RWPE1 (cell line): ENCODE measurements around the gene BCAR3.
A peak's percentile ranks its signal among the peaks of the same experiment; 100 is the strongest.

Source experiments
- CTCF ChIA-PET: fragments of 350-600 bp; sonication (Branson Sonifier 250); formaldehyde crosslinking; extraction: SDS; loops from one replicate; lab custom pipeline; 2021; lab: Yijun Ruan, JAX
- POLR2A ChIA-PET: fragments of 400-600 bp; formaldehyde crosslinking; extraction: SDS; loops from one replicate; lab custom pipeline; 2020; ENCODE audit warnings: antibody characterized with exemption; ENCODE audit not compliant: low non-redundant PET; lab: Yijun Ruan, JAX
- DNase-seq: peaks from one replicate; pipeline ENCODE4 v3.0.0; 2012; ENCODE audit warnings: low spot score
- H3K27ac ChIP-seq: fragments of 450-650 bp; 2 replicates; pipeline ENCODE4 v1.5.1; 2017
- TF ChIP-seq, protein P1 (sequence below): fragments of 450-650 bp; conservative IDR thresholded peaks from 2 replicates; pipeline ENCODE4 v1.5.1; 2017; ENCODE audit warnings: low read depth, mild to moderate bottlenecking

The BCAR3 gene

DNA sequence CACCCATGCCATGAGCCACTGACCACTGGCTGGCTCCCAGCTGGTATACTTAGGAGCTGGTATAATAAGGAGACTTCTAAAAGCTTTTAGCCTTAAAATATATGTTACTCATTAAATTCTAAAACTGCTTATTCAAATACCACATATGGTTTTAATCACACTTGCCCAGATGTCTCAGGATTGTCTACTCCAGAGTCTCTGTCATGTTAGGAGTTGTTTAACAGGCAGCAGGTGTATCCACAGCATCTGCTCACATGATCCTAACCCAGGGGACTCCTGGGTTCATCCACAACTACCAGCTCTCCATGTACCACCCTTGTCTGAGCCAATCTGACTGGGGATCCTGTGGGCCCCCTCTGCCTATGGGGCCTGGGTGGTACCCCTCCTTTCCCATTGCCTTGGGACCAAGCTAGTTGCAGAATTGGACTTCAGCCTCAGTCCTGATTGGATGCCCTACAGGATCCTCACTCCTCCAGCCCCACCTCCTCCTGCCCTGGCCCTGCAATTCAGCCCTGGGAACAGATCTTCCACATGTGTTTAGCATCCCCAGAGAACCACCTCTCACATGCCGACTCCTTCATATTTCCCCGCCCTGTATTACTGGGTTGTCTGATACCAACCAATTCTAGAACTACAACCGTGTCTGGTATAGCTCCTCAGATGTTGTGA, 61.3 kb downstream of the BCAR3 start:
- H3K27ac ChIP-seq: peak overlapping the region; percentile 71
- TF ChIP-seq, protein P1, sequence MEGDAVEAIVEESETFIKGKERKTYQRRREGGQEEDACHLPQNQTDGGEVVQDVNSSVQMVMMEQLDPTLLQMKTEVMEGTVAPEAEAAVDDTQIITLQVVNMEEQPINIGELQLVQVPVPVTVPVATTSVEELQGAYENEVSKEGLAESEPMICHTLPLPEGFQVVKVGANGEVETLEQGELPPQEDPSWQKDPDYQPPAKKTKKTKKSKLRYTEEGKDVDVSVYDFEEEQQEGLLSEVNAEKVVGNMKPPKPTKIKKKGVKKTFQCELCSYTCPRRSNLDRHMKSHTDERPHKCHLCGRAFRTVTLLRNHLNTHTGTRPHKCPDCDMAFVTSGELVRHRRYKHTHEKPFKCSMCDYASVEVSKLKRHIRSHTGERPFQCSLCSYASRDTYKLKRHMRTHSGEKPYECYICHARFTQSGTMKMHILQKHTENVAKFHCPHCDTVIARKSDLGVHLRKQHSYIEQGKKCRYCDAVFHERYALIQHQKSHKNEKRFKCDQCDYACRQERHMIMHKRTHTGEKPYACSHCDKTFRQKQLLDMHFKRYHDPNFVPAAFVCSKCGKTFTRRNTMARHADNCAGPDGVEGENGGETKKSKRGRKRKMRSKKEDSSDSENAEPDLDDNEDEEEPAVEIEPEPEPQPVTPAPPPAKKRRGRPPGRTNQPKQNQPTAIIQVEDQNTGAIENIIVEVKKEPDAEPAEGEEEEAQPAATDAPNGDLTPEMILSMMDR: no peak
- ChIA-PET POLR2A (no interaction called here), CTCF (interaction anchor here (2.1 kb wide), 1 partner anchor 194 kb away, joined by 6 read pairs; no protein-coding TSS in a partner anchor)
- no peak for DNase-seq

GRCh38 chr1:93619507-93620171, 62.0 kb downstream of the BCAR3 start:
- ChIA-PET CTCF (interaction anchor here (2.1 kb wide), 1 partner anchor 194 kb away, joined by 6 read pairs; no protein-coding TSS in a partner anchor), POLR2A (interaction anchor here (0.6 kb wide), 1 partner anchor 259 kb away, joined by 5 read pairs; no protein-coding TSS in a partner anchor)
- DNase-seq: no peak
- TF ChIP-seq, protein P1: no peak
- H3K27ac ChIP-seq: peak overlapping the region; percentile 71

GRCh38 chr1:93617670-93618499, 63.8 kb downstream of the BCAR3 start:
- CTCF ChIA-PET: interaction anchor here (0.9 to 1.5 kb wide), 3 partner anchors 12 to 196 kb away, joined by 3 to 4 read pairs (median 3); partner anchors contain the start of gene BCAR3
- TF ChIP-seq, protein P1: no peak
- DNase-seq: no peak
- peak overlapping the region; percentile 99 for H3K27ac ChIP-seq
- POLR2A ChIA-PET: no interaction called here

DNA sequence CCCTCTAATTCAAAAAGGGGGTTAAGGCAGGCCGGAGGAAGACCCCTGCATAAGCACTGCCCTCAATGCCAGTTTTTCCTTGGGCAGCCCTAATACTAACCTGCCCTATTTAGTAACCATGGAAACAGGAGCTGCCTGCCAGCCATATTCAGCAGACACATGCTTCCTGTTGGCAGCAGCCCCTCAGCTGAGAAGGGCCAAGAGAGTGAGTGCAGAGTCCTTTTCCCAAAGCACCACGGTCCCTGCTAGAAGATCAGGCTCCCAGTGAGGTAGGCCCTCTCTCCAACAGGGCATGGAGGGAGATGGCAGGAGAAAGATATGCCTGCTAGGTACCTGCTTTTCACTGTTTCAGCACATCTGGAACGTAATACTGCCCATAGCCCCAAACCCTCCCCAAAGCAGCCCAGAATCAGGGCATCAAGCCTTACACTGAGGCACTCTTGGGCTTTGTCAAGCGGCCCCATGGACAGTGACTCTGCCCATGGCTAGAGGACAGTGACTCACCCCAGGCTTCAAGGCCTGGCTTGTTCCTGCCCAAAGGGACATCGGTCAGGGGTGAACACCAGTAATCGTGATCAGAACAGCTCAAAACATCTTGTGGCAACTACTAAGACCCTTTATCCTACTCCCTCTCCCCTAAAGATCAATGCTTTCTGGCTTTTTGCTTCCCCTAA, 64.5 kb downstream of the BCAR3 start:
- CTCF ChIA-PET: interaction anchor here (0.9 to 1.5 kb wide), 3 partner anchors 12 to 197 kb away, joined by 3 to 4 read pairs (median 3); partner anchors contain the start of gene BCAR3
- DNase-seq: peak; percentile 39
- POLR2A ChIA-PET: no interaction called here
- TF ChIP-seq, protein P1: no peak
- H3K27ac ChIP-seq: peak overlapping the region; percentile 99

DNA sequence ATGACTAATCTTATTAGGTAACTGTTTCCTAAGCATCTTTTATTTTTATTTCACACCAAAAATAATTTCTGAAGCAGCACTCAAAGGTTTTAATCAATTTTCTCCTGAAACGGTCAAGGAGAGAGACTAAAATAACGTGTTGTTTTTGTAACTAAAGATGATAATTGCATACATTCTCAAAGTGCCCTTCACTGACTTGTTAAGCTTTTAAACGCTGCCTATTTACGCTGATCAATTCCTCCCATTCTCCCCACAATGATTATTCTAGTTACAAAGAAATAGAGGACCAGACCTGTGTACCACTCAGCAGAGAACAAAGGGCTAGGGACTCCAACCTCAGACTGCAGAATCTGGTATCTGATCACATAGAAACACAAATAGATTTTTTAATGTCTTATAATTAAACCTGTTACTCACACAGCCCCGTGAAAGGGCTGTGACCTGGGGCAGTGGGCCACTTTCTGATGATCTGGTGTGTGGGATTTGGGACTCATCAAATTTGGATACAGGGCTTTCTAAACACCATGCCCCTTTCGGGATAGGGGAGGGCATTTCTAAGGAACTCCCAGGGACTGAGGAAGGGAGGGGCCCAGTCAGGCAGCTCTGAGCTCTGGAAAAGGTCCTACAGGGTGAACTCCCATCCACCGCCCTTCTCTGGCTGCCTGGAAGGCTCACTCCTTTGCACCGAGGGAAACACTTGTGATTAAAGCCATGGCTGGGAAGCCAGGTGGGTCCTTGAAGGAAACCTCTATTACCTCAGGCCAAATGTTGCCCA, 65.2 kb downstream of the BCAR3 start:
- DNase-seq: no peak
- peak overlapping the region; percentile 99 for H3K27ac ChIP-seq
- POLR2A ChIA-PET: no interaction called here
- TF ChIP-seq, protein P1: no peak
- CTCF ChIA-PET: interaction anchor here (0.7 to 1.2 kb wide), 2 partner anchors 64 to 197 kb away, joined by 3 read pairs; no protein-coding TSS in a partner anchor
